Measurements from ENCODE around the gene EYA2.

Gene EYA2

DNA sequence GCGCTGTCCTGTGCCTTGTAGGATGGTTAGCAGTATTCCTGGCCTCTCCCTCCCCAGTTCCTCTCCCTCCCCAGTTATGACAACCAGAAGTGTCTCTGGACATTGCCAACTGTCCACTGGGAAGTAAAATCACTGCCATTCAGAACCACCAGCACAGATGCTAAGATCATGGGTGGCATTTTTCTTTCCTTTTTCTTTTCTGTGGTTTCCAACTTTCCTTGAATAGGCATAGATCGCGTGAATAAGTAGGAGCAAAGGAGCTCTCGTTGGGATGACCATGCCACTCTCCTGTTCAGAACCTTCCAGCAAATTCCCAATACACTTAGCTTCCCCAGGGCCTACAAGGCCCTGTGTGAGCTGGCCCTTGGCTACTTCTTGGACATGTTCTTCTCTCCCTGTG lies 59.0 kb downstream of the EYA2 start:
- no peaks in the 10 kb centered on the region for H3K36me3 ChIP-seq (ENCODE audit: insufficient read depth, low read length)
- H3K4me2 ChIP-seq (ENCODE audit: low read depth, low read length, poor library complexity, severe bottlenecking): no peak overlapping the region
- H3K79me2 ChIP-seq (ENCODE audit: insufficient read depth, low read length): no peaks in the 10 kb centered on the region
- no peak overlapping the region for H3K4me3 ChIP-seq (ENCODE audit: low read length, poor library complexity, severe bottlenecking)
- H3K9me2 ChIP-seq (replicated peaks; ENCODE audit: low read depth, low read length): no peaks in the 10 kb centered on the region
- no peaks in the 10 kb centered on the region; the same call in 1 of the 2 replicates for H3K9me3 ChIP-seq (ENCODE audit: insufficient read depth, low read depth, low read length)
- TF ChIP-seq EZH2phosphoT487 (IDR thresholded peaks at IDR 0.05; ENCODE audit: borderline replicate concordance) (no peak), CTCF (conservative IDR thresholded peaks at IDR 0.05; ENCODE audit: low read length) (no peak)
- H3K4me1 ChIP-seq (ENCODE audit: insufficient read depth, low read length, poor library complexity, severe bottlenecking): no peaks in the 10 kb centered on the region
- H2AFZ ChIP-seq (ENCODE audit: low read length): no peak overlapping the region
- H3F3A ChIP-seq (ENCODE audit: low read depth): no peaks in the 10 kb centered on the region
- no peaks in the 10 kb centered on the region for H3K27me3 ChIP-seq (ENCODE audit: insufficient read depth, low read length, poor library complexity, severe bottlenecking)
- H4K20me1 ChIP-seq (ENCODE audit: insufficient read depth, low read length, poor library complexity, severe bottlenecking): no peaks in the 10 kb centered on the region
- H3K9ac ChIP-seq (ENCODE audit: low read depth, low read length, poor library complexity, severe bottlenecking): no peak overlapping the region

- no peaks in the 10 kb centered on the region for H3K27me3 ChIP-seq (ENCODE audit: insufficient read depth, low read length, poor library complexity, severe bottlenecking)
- no peaks in the 10 kb centered on the region; the same call in 1 of the 2 replicates for H3K9me3 ChIP-seq (ENCODE audit: insufficient read depth, low read depth, low read length)
These were observed 59.9 kb downstream of the EYA2 start for GRCh38 chr20:46954490-46955038.

GRCh38 chr20:46955601-46956556 lies 61.2 kb downstream of the EYA2 start:
- TF ChIP-seq EZH2phosphoT487 (IDR thresholded peaks at IDR 0.05; ENCODE audit: borderline replicate concordance) (no peak), CTCF (conservative IDR thresholded peaks at IDR 0.05; ENCODE audit: low read length) (no peak)
- Histone ChIP-seq H3K79me2 (ENCODE audit: insufficient read depth, low read length) (no peaks in the 10 kb centered on the region), H3K27me3 (ENCODE audit: insufficient read depth, low read length, poor library complexity, severe bottlenecking) (no peaks in the 10 kb centered on the region), H2AFZ (ENCODE audit: low read length) (no peak overlapping the region), H3K9me2 (replicated peaks; ENCODE audit: low read depth, low read length) (no peaks in the 10 kb centered on the region), H3K4me1 (ENCODE audit: insufficient read depth, low read length, poor library complexity, severe bottlenecking) (no peaks in the 10 kb centered on the region), H3K9ac (ENCODE audit: low read depth, low read length, poor library complexity, severe bottlenecking) (no peak overlapping the region), H3K9me3 (ENCODE audit: insufficient read depth, low read depth, low read length) (no peaks in the 10 kb centered on the region; the same call in 1 of the 2 replicates), H3K4me2 (ENCODE audit: low read depth, low read length, poor library complexity, severe bottlenecking) (no peak overlapping the region), H3K36me3 (ENCODE audit: insufficient read depth, low read length) (no peaks in the 10 kb centered on the region), H3K4me3 (ENCODE audit: low read length, poor library complexity, severe bottlenecking) (no peak overlapping the region), H3F3A (ENCODE audit: low read depth) (no peaks in the 10 kb centered on the region), H4K20me1 (ENCODE audit: insufficient read depth, low read length, poor library complexity, severe bottlenecking) (no peaks in the 10 kb centered on the region)

More at GRCh38 chr20:46954490-46955038, 59.9 kb downstream of the EYA2 start:
- Histone ChIP-seq H3F3A (ENCODE audit: low read depth) (no peaks in the 10 kb centered on the region), H3K36me3 (ENCODE audit: insufficient read depth, low read length) (no peaks in the 10 kb centered on the region), H3K79me2 (ENCODE audit: insufficient read depth, low read length) (no peaks in the 10 kb centered on the region), H3K9me2 (replicated peaks; ENCODE audit: low read depth, low read length) (no peaks in the 10 kb centered on the region), H2AFZ (ENCODE audit: low read length) (no peak overlapping the region), H3K4me2 (ENCODE audit: low read depth, low read length, poor library complexity, severe bottlenecking) (no peak overlapping the region), H3K9ac (ENCODE audit: low read depth, low read length, poor library complexity, severe bottlenecking) (no peak overlapping the region), H3K4me3 (ENCODE audit: low read length, poor library complexity, severe bottlenecking) (no peak overlapping the region), H3K4me1 (ENCODE audit: insufficient read depth, low read length, poor library complexity, severe bottlenecking) (no peaks in the 10 kb centered on the region), H4K20me1 (ENCODE audit: insufficient read depth, low read length, poor library complexity, severe bottlenecking) (no peaks in the 10 kb centered on the region)
- TF ChIP-seq CTCF (conservative IDR thresholded peaks at IDR 0.05; ENCODE audit: low read length) (no peak), EZH2phosphoT487 (IDR thresholded peaks at IDR 0.05; ENCODE audit: borderline replicate concordance) (no peak)

Data from Loucy (cell line).